HG03520 (cell line): ENCODE results near the gene PYGB.

Experiments
- ATAC-seq: cut with Tn5 transposase; IDR thresholded peaks from one replicate; pipeline ENCODE4 v1.9.1; 2021; ENCODE audit warnings: mild to moderate bottlenecking, moderate library complexity; ENCODE audit not compliant: unreplicated experiment

Gene PYGB

DNA sequence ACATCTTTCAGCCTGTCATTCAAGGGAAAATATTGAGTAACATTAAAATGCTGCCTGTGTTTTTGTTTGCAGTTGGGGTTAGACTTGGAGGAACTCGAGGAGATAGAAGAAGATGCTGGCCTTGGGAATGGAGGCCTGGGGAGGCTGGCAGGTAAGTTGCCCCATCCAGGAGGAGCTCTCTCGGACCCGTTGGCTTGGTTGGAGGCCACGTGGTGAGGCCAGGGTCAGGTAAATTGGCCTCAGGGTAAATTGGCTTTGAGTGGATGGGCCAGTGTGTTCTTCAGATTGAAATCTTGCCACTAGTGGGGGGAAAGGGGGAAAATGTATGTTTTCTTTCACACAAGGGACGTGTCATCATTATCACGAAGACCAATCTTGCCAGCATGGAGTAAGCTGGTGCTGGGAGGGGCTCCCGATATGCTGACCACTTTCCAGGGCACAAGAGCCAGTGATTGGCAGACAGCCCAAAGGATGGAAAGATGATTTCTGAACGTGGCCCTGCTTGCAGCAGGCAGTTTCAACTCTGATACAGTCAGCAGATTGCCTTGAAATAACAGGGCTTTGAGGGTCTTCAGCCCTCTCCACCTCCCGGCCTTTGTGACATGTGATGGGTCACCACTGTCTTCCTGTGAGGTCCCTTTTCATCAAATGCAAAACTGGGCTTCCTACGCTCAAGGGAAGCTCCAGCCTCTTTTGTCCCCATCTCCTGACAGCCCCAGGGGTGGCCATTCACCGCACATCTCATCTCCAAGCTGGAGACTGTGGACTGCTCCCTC lies 21.4 kb downstream of the PYGB start:
- ATAC-seq, result no peak

DNA sequence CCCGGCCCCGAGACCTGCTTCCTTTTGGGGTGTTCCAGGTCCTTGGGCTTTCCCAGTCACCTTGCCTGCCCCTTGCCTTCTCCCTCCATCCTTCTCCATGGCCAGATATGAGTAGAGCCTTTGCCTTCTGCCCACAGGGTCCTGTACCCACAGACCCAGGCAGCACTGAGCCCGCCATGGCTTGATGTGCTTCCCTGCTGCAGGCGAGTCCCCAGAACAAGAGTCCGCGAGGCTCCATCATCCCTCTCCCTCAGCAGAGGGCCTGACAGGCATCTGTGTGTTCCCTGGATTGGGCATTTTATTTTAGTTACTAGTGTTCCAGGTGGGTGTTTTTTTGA lies 21.9 kb downstream of the PYGB start:
- ATAC-seq, result no peak

DNA sequence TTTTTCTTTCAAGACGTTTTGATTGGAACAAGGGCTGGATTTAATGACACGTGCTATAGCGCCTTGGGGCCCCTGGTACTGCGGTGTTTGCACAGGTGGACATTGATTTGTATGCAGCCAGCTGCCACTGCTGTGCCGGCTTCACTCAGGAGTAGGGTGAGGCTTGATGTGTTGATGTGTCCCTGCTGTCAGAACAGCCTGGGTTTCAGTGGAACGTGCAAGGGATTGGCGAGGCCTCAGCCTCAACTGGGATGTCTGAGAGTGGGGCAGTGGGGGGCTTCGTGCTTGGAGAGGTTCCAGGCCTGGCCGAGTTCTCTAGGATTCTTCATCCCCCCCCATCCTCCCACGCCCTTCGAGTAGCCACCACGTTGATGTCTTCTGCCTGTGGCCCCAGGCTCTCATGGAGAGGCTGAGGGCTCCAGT lies 23.0 kb downstream of the PYGB start:
- no peak for ATAC-seq

DNA sequence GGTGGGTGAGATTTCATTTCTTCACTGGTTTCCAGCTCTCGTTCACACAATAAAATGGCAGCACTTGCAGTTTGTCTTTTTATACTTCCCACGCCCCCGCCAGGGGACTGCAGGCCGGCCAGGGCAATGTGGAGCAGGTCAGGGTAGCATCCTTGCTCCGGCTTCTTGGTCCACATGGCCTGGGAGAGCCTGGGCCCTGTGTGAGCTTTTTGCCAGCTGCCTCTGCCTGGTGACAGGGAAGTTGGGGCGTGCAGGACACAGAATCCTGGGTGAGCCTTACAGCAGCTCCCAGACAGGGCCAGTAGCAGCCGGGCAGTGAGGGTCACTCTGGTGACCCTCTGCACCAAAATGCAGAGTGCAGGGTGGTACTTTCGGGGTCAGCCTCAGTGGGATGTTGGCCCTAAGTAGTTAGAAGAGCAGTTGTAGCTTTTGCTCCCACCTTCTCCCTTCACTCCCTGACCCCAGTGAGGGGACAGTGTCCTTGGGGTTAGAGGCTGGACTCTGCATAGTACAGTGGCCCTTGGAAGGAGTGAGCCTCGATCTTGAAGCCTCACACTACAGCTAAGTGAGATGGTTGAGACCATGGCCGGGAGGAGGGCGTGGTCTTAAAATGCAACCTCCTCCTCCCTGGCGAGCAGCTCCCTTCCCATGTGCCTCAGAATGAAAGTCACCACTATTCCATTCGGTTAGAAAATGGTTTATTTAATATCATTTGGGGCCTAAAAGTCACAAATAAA lies 23.8 kb downstream of the PYGB start:
- no peak for ATAC-seq

DNA sequence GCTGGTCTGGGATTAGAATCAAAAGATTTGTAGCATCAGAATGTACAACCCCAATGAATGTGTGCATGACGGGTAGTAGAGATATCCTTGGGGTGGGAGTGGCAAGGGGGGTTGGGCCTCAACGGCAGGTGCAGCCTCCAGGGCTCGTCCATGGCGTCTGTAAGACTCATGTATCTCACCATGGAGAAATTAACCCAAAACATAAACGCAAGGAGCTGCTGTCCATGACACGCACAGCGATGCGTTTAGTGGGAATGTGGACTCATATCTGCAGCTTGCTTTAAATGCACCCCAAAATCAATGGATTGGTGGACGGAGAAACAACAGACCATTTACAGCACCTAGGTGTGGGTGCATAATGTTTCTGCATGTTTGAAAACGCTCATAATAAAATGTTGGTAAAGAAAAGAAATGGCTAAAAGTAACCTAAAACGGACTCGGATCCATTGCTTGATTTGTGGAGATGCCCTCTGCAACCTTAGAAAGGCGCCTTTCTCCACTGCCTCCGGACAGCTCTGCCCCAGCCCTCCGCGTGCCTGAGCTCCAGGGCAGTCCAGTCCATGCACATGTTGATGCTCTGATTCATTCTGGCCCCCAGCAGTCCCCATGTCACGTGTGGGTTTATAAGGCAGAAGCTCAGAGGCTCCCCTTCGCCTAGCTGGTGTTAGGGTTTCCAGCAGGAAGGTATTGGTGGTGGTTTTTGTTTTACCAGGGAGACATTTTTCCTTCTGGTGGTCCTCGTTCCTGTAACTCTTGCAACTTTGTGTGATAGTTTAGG lies 24.5 kb downstream of the PYGB start:
- ATAC-seq, result no peak

DNA sequence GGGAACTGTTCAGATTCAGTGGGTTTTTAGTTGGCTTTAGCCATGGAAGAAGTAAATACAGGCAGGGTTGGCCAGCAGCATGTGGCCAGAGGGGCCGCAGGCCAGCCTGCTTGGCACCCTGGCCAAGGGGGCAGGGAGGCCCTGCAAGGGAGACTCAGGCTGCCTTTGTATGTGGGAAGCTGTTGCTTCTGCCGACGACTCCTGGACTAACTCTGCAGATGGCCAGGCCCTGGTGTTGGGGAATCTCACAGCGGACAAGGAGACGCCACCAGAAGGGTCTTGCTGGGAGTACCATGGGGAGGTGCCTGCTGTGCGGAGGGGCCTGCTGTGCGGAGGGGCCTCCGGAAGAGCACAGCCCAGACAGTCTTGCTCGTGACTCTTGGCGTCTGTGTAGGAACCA lies 25.2 kb downstream of the PYGB start:
- ATAC-seq, result no peak

DNA sequence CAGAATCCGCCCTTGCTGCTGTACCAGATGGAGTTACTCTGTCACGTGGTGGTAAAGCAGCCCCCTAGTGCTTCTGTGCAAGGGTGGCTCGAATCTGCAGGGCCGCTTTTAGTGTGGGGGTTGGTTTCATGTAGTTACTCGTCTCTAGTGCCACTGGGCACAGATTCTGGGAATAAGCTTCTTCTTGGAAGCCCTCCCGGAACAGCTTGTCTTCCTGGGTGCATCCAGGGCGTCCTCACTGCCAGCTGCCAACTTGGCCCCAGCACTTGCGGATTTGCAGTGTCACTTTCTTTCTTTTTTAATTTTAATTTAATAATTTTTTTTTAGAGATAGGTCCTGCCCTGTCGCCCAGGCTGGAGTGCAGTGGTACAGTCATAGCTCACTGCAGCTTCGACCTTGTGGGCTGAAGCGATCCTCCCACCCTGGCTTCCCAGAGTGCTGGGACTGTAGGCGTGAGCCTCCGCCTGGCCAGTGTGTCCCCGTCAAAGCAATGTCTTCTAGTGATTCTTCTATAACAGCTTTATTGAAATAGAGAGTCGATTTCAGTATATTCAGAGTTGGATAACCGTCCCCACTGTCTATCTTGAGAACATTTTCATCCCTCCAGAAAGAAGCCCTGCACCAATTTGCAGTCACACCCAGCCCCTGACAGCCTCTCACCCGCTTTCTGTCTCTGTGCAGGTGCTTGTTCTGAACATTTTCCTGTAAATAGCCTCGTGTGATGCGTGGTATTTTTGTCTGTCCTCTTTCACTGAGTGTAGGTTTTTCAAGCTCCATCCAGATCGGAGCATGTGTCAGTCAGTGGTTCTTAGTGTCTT lies 25.9 kb downstream of the PYGB start:
- no peak for ATAC-seq

DNA sequence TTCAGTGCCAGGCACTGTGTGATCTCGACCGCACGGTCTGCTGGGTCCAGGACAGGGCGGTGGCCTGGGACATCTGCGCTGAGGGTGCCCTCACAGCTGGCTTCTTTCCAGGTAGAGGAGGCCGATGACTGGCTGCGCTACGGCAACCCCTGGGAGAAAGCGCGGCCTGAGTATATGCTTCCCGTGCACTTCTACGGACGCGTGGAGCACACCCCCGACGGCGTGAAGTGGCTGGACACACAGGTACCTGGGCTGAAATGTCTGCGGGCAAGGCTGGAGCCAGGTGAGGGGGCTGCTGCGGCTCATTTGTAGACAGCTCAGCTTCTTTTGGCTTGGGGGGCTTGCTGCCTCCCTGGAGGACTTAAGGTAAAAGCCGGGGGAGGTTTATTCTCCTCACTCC lies 26.6 kb downstream of the PYGB start:
- no peak for ATAC-seq

DNA sequence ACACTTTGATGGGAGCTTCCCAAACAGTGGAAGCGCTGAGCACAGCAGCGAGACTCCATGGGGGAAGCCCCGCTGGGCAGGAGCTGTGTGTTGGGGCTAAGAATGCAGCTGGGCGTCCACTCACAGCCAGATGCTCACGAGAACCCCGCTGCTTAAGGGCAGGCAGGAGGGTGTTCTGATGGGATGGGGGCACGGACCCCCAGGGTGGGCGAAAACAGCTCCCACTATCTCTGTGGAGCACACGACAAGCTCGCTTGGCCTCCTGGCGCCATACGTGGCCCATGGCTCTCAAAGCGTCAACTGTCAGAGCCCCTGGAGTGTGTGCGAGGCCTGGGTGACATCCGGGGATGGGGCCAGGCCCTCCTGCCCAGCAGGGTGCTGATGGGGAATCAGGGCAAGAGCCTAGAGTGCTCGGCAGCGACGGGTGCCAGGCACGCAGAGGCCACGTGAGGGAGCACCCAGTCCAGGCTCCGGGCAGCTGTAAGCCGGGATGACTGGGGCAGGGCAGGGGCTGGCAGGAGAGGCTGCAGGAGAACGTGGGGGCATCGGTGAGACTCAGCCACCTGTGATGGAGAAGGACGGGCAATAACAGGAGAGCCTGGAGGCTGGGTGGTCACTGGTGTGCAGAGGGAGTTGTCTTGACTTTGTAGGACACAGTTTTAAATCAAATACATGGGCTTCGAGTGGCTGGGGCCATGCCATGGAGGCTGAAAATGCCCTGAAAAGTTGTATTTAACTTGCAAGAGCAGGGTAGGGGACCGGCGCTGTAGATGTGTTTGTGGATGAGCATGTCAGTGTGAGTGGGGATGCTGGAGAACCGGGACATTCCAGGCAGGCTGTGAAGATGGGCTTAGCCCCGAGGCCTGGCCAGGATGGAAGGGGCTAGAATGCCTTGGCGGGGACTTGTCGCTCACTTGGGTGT lies 27.3 kb downstream of the PYGB start:
- no peak for ATAC-seq

DNA sequence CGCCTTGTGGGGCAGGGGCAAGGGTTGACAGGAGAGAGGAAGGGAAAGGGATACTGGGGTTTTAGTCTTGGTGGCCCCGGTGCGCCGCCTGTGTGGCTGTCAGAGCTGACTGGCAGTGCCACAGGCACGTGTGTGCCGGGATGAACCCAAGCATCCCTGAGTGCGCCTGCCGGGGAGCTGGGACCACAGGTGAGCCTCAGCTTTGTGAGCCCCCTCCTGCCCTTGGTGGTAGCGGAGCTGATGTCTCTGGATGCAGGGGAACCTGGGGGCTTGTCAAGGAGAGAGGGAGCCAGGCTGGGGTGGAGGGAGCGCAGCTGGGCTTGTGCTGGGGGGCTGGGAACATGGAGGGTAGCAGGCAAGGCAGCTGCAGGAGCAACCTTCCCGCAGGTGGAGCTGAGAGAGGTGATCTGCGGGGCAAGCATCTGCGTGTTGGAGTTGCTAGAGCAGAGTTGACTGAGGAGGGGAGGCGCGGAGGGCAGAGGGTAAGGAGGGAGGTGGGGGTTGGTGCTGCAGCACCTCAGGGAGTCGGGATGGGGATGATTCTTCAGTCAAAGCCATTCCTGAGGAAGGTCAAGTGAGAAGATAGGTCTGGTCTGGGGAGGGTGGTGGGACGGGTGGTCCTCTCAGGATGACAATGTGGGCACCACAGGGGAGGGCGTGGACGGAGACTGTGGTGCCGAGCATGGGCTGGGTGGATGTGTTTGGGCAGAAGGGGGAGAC lies 28.1 kb downstream of the PYGB start:
- no peak for ATAC-seq

DNA sequence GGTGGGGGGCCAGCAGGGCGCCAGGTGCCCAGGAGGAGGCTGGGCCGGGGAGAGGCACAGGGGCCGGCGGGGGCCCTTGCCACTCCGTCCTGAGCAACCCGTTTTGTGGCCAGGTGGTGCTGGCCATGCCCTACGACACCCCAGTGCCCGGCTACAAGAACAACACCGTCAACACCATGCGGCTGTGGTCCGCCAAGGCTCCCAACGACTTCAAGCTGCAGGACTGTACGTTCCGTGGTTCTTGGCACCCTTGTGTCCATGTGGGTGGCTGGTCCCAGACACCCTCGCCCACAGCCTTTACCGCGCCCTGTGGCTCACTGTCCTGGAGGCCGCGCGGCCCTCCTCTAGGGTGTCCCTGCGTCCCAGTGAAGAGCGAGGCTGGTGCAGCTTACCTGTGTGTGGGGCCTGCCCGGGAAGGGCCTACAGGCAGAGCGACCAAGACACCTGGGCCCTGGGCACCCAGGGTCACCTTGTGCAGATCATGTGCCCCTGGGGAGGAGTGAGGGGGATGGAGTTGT lies 28.7 kb downstream of the PYGB start:
- ATAC-seq, result no peak

DNA sequence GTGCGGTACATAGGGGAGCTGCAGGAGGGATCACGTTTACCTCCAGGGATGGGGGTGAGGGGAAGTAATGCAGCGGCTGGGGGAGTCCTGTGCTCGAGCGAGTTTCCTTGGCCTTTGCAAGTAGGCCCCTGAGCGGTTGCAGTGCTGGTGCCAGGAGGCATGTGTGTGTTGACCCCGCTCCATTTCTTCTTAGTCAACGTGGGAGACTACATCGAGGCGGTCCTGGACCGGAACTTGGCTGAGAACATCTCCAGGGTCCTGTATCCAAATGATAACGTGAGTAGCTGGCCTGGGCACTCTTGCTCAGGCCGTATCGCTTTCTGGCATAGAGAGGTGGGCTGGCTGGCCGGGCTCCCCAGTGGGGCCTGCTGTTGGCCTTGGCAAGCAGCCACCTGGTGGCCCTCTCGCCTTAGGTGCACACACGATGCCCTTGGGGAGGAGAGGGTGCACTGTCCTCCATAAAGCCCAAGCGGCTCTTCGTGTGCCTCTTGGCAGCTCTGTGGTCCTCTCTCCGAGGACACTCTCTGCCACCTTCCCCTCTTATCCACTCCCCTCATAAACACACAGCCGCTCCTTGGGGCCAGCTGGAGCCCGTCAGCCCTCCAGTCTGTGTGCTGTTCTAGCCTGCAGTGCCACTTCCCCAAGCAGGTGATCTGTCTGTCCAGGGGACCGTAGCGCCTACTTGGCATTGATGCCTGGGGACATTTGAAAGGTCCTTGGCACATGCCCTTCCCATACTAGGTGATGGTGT lies 29.3 kb downstream of the PYGB start:
- ATAC-seq, result no peak

DNA sequence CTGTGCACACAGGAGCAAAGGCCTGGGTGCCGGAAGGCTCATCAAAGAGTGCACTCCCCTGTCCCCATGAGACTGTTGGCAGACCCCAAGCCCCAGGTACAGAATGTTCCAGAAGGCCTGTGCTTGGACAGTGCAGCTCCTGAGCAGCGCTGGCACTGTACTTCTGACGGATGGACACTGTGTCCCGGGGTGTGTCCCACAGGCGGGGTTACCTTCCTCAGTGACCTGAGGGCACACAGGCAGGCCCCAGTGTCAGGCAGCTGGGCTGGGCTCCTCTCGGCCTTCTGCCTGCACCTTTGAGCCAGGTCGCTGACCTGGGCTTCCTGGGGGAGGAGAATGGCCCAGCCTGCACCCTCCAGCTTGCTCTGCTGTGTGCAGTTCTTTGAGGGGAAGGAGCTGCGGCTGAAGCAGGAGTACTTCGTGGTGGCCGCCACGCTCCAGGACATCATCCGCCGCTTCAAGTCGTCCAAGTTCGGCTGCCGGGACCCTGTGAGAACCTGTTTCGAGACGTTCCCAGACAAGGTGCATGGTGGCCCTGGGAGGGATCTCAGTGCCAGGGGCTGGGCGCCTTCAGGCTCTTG lies 30.1 kb downstream of the PYGB start:
- ATAC-seq, result no peak

DNA sequence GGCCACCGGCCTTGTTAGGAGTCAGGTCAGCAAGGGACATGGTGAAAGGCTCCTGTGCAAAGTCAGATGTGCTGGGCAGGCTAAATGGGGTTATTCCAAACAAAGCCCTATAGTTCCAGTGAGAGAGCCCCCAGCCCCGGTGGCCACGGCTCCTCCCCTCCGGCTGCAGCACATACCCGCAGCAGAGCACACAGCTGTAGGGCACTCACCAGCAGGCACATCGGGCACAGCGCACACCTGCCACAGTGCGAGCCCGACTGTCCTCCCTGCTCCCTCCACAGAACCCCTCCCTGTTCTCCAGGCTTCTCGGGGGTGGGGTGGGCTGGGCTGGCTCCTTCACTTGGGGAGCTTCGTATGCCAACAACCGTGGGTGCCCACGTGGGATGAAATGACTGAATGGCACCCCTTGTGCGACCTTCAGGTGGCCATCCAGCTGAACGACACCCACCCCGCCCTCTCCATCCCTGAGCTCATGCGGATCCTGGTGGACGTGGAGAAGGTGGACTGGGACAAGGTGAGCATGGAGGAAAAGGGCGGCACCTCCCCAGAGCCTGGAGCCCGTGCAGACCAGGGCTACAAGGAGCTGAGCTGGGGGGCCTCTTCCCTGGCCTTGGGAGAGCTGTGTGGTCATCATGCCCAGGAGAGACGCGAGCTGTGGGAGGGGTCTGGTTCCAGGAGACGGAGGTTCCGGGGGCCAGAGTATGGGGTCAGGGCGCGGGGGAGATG lies 30.9 kb downstream of the PYGB start:
- ATAC-seq, result no peak

DNA sequence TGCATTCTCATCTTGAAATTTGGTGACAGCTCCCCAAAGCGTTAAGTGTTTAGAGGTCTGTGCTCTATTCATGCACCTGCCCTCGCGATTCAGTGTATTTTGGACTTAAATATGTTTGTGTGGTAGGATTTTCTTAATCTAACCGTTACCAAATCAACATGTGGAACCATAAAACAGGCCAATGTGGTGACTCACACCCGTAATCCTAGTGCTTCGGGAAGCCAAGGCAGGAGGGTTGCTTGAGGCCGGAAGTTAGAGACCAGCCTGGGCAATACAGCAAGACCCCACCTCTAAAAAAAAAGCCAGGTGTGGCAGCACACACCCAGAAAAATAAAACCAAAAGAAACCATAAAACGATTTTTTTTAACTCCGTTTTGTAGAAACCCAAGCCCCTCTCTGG lies 31.5 kb downstream of the PYGB start:
- no peak for ATAC-seq

DNA sequence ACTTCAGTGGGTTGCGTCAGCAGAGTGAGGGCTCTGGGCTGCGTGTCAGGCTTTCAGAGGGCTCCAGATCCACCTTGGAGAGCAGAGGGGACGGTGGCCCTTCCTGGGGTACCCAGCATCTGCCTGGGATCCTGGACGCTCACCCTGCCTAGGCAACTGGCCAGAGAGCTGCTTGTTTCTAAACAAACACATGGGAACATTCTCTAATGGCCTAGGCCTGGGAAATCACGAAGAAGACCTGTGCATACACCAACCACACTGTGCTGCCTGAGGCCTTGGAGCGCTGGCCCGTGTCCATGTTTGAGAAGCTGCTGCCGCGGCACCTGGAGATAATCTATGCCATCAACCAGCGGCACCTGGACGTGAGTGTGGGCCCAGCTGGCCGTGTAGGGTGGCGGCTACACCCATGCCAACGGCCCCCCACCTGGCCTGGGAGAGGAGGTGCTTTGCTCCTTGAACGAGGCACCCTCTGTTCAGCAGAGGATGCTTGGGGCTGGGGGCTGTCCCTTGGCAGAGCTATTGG lies 32.2 kb downstream of the PYGB start:
- no peak for ATAC-seq
